Dermis blood vessel endothelial cell (primary cell): ENCODE results near the gene PNMT. TPM values are rescaled to one million over a fixed set of nuclear protein-coding genes. Genes with fewer than 3 reads are reported as not detected.
"Not testable (repeated sequence)": the region's sequence is repeated elsewhere in the genome, so short reads cannot be mapped to it uniquely, and the experiment has no call there.

Source experiments
- DNase-seq: peaks from one replicate; pipeline ENCODE4 v3.0.0; 2010
- total RNA-seq: library from RNA; depleted of rRNA; stranded (reverse); fragments of >200 nt; gene quantifications from 2 replicates; pipeline ENCODE4 v1.2.3, GENCODE V29; 2014

PNMT gene
- total RNA-seq, 1 donor from 2014 or later = 1.2 TPM

DNA sequence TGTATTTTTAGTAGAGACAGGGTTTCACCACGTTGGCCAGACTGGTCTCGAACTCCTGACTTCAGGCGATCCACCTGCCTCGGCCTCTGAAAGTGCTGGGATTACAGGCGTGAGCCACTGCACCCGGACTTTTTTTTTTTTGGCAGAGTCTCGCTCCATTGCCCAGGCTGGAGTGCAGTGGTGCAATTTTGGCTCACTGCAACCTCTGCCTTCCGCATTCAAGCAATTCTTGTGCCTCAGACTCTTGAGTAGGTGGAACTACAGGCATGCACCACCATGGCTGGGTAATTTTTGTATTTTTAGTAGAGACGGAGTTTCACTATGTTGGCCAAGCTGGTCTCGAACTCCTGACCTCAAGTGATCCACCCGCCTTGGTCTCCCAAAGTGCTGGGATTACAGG, 42.8 kb downstream of the PNMT start:
- DNase-seq = not testable (repeated sequence)

DNA sequence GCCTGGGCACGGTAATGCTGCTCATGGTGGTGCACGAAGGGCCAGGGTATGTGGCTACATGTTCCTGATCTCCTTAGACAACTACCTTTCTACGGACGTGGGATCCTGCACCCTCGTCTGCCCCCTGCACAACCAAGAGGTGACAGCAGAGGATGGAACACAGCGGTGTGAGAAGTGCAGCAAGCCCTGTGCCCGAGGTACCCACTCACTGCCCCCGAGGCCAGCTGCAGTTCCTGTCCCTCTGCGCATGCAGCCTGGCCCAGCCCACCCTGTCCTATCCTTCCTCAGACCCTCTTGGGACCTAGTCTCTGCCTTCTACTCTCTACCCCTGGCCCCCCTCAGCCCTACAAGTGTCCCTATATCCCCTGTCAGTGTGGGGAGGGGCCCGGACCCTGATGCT, 43.6 kb downstream of the PNMT start:
- no peak for DNase-seq

DNA sequence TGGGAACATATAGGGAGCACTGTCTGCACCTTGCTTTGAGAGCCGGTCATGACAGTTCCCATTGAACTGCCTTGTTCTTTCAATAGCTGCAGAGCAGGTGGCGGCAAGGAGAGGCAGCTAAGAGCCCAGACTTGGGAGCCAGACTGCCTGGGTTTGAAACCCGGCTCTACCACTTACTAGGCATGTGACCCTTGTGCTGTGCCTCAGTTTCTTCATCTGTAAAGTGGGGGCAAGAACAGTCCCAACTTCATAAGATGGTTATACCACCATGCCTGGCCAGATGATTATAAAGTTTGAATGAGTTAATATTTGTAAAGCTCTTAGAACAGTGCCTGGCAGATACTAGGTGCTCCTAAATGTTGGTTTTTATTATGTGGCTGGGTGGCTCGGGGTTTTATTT, 46.0 kb downstream of the PNMT start:
- DNase-seq = no peak

- DNase-seq = no peak
Measured at GRCh38 chr17:39715375-39716072, 47.3 kb downstream of the PNMT start.

- DNase-seq = no peak
Measured at GRCh38 chr17:39716073-39716818, 48.0 kb downstream of the PNMT start.

DNA sequence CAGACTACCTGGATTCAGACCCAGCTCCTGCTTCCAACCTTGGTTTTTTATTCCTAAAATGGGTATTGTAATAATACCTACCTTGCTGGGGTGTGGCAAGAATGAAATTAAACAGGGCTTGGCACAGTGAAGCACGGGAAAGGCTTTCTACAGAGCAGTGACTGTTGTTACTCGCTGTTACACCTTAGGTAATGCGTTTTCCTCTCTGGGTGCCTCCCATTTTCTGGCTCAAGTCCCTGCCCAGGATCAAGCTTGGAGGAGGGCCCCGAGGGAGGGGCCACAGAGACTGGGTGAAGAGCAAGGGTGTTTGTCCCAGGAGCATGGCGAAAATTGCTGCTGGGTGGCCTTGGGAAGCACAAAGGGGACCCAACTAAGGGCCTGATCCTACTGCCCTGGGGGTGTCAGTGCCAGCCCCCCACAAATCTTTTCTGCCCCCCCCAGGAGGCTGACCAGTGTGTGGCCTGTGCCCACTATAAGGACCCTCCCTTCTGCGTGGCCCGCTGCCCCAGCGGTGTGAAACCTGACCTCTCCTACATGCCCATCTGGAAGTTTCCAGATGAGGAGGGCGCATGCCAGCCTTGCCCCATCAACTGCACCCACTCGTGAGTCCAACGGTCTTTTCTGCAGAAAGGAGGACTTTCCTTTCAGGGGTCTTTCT, 48.8 kb downstream of the PNMT start:
- DNase-seq = no peak

- DNase-seq = no peak
Measured at GRCh38 chr17:39717660-39718059, 49.4 kb downstream of the PNMT start.

- no peak for DNase-seq
Measured at GRCh38 chr17:39719563-39720355, 51.5 kb downstream of the PNMT start.

Other genes starting within 250 kb of the PNMT start
- 18.9 and 32.2 TPM in 2 replicates for gene MED1, start 217.2 kb upstream of the PNMT start, total RNA-seq
- gene CDK12, start 207.0 kb upstream of the PNMT start, total RNA-seq = 24.5 and 29.5 TPM in 2 replicates
- gene NEUROD2, start 60.5 kb upstream of the PNMT start, total RNA-seq = not detected in 2 replicates
- gene PPP1R1B, start 41.5 kb upstream of the PNMT start, total RNA-seq = not detected in 2 replicates
- 46.6 and 73.2 TPM in 2 replicates for gene STARD3, start 31.3 kb upstream of the PNMT start, total RNA-seq
- gene TCAP, start 3.1 kb upstream of the PNMT start, total RNA-seq = 0.60 and 0.68 TPM in 2 replicates
- gene PGAP3, start 19.6 kb downstream of the PNMT start, total RNA-seq = 4.0 and 5.4 TPM in 2 replicates
- gene ERBB2, start 31.6 kb downstream of the PNMT start, total RNA-seq = 3.4 and 4.4 TPM in 2 replicates
- gene MIEN1, start 62.1 kb downstream of the PNMT start, total RNA-seq = 13.4 and 18.5 TPM in 2 replicates
- gene GRB7, start 69.5 kb downstream of the PNMT start, total RNA-seq = 0.28 and 0.34 TPM in 2 replicates
- not detected in 2 replicates for gene IKZF3, start 195.9 kb downstream of the PNMT start, total RNA-seq
- not detected in 2 replicates for gene ZPBP2, start 199.7 kb downstream of the PNMT start, total RNA-seq